NCI-H226 (cell line): ENCODE results near the gene PAGE2B.
"Not testable (repeated sequence)": the region's sequence is repeated elsewhere in the genome, so short reads cannot be mapped to it uniquely, and the experiment has no call there.

ENCODE experiments used
- DNase-seq: peaks from one replicate; pipeline ENCODE4 v3.0.0-alpha.2; 2015

PAGE2B gene

DNA sequence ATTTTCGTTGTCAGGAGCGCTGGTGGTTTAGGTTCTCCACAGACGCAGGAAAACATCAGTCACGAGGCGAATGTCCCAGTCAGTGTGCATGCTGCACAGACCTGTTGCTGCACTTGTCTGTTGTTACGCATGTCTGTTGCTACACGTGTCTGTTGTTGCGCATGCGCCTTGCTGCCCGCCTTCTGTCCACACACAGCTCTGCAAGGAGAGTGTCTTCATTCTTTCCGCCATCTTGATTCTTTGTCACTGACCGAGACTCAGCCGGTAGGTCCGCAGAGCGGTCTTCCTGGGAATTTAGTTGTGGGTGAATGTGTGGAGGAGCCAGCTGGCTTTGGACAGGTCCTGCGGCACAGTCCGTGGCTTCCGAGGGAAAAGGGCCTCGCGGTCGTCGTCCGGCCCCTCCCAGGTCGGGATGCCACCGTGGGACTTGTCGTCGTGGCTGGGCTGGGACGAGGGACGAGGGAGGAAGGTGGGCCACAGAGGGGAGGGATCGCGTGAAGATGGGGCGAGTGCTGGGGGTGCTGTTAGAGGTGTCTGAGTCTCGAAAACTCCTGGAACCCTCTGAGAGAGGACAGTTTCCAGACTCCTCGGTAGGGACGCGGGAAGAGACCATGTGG lies at the start of gene PAGE2B:
Gene PAGE2B, plus strand, starts transcription at position 180 of the 617 bp plus-strand sequence. CDS start 1,012 bp downstream, outside the sequence.
- DNase-seq, result no peak

- no peak for DNase-seq
These were observed 48.7 kb upstream of the PAGE2B start for GRCh38 chrX:55026143-55026542.

GRCh38 chrX:55026840-55027239 lies 48.0 kb upstream of the PAGE2B start:
- DNase-seq, result no peak

GRCh38 chrX:55028040-55028439 lies 46.8 kb upstream of the PAGE2B start:
- DNase-seq, result no peak

DNA sequence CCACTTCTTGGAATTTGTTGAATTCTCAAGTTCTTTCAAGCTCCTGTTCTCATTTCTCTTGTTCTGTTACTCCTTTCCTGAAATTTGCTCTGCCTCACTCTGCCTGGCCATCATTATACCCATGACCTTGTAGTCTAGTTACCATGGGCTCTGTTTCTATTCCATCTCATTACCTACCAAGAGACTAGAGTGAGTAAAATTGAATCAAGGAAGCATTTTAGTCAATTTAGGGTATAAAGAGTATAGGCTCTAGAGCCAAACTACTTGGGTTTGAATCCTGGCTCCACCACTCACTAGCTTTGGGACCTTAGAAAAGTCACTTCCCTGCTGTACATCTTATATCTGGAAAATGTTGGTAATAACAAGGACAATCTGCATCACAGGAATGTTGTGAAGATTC lies 46.2 kb upstream of the PAGE2B start:
- DNase-seq, result no peak

- no peak for DNase-seq
These were observed 45.5 kb upstream of the PAGE2B start for GRCh38 chrX:55029291-55029690.

DNA sequence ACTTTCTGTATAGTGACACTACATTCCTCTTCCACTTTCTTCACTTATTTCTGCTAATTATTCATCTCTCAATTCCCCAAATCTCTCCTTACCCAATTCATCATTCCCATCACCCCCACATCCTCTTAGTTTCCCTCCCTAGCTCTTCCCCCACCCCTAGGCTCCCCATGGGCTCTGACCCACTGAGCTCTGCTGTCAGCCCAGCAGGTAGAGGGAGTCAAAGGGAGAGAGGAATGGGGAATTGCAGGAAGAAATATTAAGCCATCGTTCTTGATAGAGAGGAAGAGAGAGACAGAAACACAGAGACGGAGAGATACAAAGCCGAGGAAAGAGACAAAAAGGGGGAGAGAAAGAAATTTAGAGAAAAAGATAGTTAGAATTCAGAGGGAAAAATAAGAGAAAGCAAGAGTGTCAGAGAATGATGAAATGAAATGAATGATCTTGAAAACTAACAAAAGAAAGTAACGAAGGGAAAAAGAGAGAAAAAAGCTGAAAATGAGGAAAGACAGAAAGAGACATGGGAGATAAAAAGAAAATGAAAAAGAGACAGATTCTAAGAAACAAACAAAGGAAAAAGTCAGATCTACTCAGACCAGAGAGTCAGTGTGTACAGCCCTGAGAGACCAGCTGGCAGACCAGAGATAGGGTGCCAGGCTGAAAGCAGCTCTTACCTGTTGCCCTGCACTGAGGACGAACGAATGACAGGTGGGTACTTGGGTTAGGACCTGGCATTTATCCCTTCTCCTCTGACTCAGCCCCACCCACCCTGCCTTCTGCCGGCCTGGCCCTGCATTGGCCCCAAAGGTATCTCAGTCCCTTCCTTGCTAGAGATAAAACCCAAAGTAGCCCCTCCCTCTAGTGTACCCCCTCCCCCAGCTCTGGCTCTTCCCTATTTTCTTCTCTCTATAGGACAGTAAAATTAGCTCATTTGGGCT lies 44.3 kb upstream of the PAGE2B start, which contains the start of gene ALAS2:
Gene ALAS2, minus strand, starts transcription at position 707 of the 935 bp plus-strand sequence. CDS start 4,977 bp downstream, outside the sequence.
- DNase-seq, result no peak

DNA sequence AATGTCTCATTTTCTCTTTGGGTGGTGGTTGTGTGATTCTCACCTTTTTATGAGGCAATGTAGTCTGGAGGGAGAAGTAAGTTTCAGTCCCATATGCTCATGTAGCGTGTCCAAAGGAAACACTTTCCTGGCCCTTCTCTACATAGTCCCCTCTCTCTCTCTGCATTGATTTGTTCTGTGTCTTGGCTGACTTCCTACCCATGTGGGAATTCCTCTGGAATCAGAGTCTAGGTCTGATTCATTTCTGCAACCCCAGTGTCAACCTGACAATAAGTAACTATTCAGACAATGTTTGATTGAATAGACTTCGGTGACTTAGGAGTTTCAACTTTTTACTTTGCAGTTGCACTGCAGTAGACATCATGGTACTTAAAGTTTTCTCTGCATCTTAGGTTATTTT lies 41.4 kb upstream of the PAGE2B start:
- no peak for DNase-seq

GRCh38 chrX:55039471-55039870 lies 35.4 kb upstream of the PAGE2B start:
- no peak for DNase-seq

DNA sequence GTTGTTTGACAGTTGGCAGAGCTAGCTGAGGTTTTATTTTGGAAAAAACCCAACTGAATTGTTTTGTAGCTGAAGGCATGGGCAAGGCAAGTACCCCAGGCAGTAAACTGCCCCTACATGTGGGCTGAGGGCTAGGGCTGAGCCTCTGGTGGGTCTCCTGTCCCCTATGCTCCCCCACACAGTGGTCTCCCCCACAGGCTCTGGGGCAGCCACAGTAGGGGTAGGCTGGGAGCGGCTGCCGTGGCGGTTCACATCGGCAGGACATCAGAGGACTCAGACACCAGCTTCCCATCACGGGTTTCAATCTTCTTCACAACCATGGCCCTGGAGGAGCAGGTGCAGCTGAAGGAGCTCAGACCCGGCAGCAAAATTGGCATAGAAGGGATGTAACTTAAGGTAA lies 33.3 kb upstream of the PAGE2B start:
- DNase-seq, result no peak

- DNase-seq, result not testable (repeated sequence)
These were observed 24.2 kb upstream of the PAGE2B start for GRCh38 chrX:55050599-55050998.

DNA sequence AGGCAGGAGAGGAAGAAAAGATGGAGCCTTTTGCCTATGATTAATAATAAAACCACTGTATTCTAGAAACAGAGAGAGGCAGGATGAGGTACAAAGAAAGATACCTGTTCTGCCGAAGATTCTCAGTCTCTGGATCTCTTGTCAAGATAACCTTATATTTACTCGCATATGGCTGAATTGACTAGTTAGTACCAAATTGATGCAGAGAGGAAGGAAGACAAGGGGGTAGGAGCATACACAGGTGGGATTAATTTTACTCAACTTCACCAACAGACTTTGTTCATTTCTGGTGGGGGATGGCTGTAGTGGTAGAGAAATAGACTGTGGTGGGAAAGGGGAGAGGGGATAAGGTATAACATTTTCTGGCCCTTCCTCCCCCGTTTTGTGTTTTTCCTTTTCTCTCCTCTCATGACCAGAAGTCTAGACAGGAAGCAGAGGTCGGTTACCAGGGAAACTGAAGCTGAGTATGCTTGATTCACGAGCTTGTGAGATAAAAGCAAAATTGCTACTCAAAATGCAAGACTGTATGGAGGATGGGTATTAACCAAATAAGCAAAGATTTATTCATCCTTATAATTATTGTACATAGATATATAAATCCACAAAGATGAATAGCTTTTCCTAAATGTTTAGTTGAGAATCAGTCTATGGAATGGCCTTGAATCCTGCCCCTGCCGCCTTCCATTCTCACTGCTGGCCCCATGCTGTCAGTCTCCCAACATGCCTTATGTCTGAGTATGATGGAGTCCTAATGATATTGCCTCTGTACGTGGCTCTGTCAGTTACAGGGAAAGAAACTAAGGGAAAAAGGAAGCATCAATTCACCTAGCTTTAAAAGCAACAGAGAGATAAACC lies 17.8 kb upstream of the PAGE2B start:
- peak; percentile 1 for DNase-seq

- no peak for DNase-seq
These were observed 17.1 kb upstream of the PAGE2B start for GRCh38 chrX:55057675-55058249.

DNA sequence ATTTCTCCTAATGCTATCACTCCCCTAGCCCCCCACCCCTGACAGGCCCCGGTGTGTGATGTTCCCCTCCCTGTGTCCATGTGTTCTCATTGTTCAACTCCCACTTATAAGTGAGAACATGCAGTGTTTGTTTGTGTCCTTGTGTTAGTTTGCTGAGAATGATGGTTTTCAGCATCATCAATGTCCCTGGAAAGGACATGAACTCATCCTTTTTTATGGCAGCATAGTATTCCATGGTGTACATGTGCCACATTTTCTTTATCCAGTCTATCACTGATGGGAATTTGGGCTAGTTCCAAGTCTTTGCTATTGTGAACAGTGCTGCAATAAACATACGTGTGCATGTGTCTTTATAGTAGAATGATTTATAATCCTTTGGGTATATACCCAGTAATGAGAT lies 7.7 kb upstream of the PAGE2B start:
- not testable (repeated sequence) for DNase-seq

DNA sequence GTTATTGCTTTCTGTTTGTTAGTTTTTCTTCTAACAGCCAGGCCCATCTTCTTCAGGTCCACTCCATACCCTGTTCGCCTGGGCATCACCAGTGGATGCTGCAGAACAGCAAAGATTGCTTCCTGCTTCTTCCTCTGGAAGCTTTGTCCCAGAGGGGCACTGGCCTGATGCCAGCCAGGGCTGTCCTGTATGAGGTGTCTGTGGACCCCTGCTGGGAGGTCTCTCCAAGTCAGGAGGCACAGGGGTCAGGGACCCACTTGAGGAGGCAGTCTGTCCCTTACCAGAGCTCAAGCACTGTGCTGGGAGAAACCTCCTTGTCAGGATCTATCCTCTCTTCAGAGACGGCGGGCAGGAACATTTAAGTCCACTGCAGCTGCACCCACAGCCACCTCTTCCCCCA lies 2.5 kb upstream of the PAGE2B start:
- no peak for DNase-seq

DNA sequence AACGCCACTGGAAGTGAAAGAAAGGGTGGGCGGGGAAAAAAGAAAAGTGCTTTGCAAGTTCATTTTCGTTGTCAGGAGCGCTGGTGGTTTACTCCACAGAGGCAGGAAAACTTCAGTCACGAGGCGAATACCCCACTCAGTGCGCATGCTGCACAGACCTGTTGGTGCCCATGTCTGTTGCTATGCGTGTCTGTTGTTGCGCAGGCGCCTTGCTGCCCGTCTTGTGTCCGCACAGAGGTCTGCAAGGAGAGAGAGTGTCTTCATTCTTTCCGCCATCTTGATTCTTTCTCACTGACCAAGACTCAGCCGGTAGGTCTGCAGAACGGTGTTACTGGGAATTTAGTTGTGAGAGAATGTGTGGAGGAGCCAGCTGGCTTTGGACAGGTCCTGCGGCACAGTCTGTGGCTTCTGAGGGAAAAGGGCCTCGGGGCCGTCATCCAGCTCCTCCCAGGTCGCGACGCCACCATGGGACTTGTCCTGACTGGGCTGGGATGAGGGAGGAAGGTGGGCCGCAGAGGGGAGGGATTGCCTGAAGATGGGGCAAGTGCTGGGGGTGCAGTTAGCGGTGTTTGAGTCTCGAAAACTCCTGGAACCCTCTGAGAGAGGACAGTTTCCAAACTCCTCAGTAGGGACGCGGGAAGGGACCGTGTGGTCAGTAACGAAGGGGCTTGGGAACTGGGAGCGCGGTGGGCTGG lies 14.1 kb downstream of the PAGE2B start, which contains the start of gene PAGE2:
Gene PAGE2, plus strand, starts transcription at position 224 of the 695 bp plus-strand sequence. CDS start 1,003 bp downstream, outside the sequence.
- no peak for DNase-seq

GRCh38 chrX:55098691-55099090 lies 23.9 kb downstream of the PAGE2B start:
- DNase-seq, result no peak

DNA sequence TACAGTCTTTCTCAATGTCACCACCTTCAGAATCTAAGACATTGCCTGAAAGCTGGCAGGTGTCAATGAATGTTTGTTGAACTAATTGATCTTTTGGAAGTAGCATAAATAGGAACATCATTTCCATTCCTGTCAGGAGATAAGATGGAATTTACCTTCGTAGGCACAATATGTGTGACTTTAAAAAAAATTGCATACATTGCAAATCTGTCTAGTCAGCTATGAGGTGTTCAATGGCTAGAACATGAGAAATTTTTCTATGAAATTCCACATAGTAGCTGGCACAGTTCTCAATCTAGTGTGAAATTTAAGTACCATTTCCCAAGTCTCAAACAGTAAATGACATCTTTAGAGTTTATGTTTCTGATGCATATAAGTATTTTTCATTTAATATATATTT lies 24.3 kb downstream of the PAGE2B start:
- no peak for DNase-seq

DNA sequence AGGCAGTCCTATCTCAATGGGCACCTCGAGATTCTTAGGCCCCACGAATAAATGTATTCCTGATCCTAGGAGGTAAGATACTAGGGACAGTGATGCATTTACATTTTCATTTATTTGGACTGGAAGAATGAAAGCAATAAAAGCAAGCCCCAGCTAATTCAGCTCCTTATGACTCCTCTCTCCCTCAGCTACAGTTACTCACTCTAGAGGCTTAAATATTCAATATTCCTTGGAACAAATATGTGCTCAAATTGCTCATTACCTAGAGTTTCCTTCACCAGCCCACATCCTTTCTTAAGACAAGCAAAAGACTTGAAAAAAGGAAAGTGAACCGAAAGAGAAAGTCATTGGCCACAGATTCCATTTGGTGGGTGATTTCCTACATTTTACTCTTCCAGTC lies 27.9 kb downstream of the PAGE2B start:
- DNase-seq, result no peak

GRCh38 chrX:55107262-55107661 lies 32.4 kb downstream of the PAGE2B start:
- DNase-seq, result no peak

GRCh38 chrX:55107911-55108310 lies 33.1 kb downstream of the PAGE2B start:
- DNase-seq, result no peak

DNA sequence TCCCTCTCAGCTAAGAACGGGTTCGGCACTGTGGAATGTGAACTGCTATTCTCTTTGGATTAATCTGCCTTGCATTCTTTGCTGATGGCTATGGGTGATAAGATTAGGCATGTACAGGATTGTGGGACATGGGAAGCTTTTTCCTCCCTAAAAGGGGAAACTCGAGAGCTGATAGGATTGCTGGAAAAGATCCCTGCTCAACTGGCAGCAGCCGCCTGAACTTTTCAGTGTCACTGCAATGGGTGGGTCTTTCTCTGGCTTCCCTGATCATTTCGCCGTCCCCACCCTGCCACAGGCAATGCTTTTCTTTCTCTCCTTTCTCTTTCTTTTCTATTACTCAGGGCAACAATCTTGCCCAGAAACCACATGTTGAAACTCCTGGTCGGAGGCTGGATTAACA lies 34.5 kb downstream of the PAGE2B start:
- DNase-seq, result no peak
